K562 treated with DMSO at 1 percent for 12 hours (cell line): ENCODE data around the gene ZNF611. TPM values are rescaled to one million over a fixed set of nuclear protein-coding genes. Genes with fewer than 3 reads are reported as not detected.

Experiments used
- total RNA-seq: library from RNA; unstranded; fragments of 300-600 nt; gene quantifications from 2 replicates; pipeline ENCODE4 v1.2.3, GENCODE V29; 2022; ENCODE audit not compliant: insufficient read depth

ZNF611 gene
- 2.3 and 9.4 TPM in 2 replicates for total RNA-seq

GRCh38 chr19:52734893-52735661, at the start of gene ZNF611:
ZNF611 (minus strand) TSS chr19:52735044; CDS start chr19:52715894, 19,150 bp downstream.

Other genes with a start within 250 kb of the ZNF611 start
- 0.85 and 4.0 TPM in 2 replicates for gene ZNF808, start 207.4 kb downstream of the ZNF611 start, total RNA-seq
- gene ZNF701, start 164.8 kb downstream of the ZNF611 start, total RNA-seq = 5.2 and 9.6 TPM in 2 replicates
- gene ZNF83, start 96.7 kb downstream of the ZNF611 start, total RNA-seq = 8.8 and 47.6 TPM in 2 replicates
- gene ZNF600, start 51.7 kb upstream of the ZNF611 start, total RNA-seq = 2.5 and 6.5 TPM in 2 replicates
- 3.3 and 11.7 TPM in 2 replicates for gene ZNF28, start 86.6 kb upstream of the ZNF611 start, total RNA-seq
- gene ZNF468, start 122.6 kb upstream of the ZNF611 start, total RNA-seq = 8.7 and 13.7 TPM in 2 replicates
- gene ZNF320, start 162.6 kb upstream of the ZNF611 start, total RNA-seq = 5.2 TPM in 1 of 2 replicates, not detected in the other
- 2.7 and 8.2 TPM in 2 replicates for gene ZNF888, start 188.4 kb upstream of the ZNF611 start, total RNA-seq
- 4.8 and 6.8 TPM in 2 replicates for gene ZNF816, start 227.8 kb upstream of the ZNF611 start, total RNA-seq